ENCODE results near the gene LAMA1.

Gene LAMA1

GRCh38 chr18:6949800-6950586 lies 167.6 kb downstream of the LAMA1 start:
- H3K4me3 ChIP-seq (replicated peaks; ENCODE audit: low read depth, low read length) = no peak overlapping the region
- TF ChIP-seq, protein P1, sequence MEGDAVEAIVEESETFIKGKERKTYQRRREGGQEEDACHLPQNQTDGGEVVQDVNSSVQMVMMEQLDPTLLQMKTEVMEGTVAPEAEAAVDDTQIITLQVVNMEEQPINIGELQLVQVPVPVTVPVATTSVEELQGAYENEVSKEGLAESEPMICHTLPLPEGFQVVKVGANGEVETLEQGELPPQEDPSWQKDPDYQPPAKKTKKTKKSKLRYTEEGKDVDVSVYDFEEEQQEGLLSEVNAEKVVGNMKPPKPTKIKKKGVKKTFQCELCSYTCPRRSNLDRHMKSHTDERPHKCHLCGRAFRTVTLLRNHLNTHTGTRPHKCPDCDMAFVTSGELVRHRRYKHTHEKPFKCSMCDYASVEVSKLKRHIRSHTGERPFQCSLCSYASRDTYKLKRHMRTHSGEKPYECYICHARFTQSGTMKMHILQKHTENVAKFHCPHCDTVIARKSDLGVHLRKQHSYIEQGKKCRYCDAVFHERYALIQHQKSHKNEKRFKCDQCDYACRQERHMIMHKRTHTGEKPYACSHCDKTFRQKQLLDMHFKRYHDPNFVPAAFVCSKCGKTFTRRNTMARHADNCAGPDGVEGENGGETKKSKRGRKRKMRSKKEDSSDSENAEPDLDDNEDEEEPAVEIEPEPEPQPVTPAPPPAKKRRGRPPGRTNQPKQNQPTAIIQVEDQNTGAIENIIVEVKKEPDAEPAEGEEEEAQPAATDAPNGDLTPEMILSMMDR (IDR thresholded peaks at IDR 0.05; ENCODE audit: low read depth, low read length, missing control alignments) = no peak
- DNase-seq (ENCODE audit: extremely low read depth, low read depth) = no peak

GRCh38 chr18:6948281-6949055 lies 169.1 kb downstream of the LAMA1 start:
- DNase-seq (ENCODE audit: extremely low read depth, low read depth) = no peak
- no peak overlapping the region for H3K4me3 ChIP-seq (replicated peaks; ENCODE audit: low read depth, low read length)
- TF ChIP-seq, protein P1 (IDR thresholded peaks at IDR 0.05; ENCODE audit: low read depth, low read length, missing control alignments) = no peak

DNA sequence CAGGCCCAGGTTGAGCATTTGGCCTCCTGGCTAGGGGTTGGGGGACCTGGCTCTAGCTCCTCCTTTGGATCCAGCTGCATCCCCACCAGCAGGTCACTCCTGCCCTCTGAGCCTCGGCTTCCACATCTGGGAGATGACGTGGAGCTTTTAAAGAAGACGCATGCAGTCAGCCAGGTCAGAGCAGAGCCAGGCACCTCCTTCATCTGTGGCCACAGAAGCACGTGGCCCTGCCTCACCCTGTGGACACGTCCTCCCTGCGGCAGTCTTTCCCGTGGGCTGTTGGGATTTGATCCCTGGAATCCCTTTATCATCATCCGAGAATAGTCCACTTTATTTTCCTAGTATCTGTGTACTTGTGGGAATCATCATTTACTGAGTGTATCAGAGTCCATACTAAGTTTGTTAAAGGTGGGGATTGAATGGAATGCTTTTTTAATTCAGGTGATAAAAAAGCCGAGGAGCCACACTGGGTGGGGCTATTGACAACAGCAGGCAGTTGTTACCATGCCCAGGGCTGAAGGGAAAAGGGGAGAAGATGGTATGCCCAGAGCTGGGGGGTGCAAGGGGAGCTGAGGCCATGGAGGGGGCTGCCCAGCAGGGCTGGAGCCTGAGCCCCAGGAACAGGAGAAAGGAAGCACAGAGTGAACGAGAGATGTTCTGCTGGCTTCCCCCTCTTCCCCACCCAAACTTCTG lies 170.1 kb downstream of the LAMA1 start:
- no peak for DNase-seq (ENCODE audit: extremely low read depth, low read depth)
- TF ChIP-seq, protein P1 (IDR thresholded peaks at IDR 0.05; ENCODE audit: low read depth, low read length, missing control alignments) = no peak
- H3K4me3 ChIP-seq (replicated peaks; ENCODE audit: low read depth, low read length) = no peak overlapping the region

DNA sequence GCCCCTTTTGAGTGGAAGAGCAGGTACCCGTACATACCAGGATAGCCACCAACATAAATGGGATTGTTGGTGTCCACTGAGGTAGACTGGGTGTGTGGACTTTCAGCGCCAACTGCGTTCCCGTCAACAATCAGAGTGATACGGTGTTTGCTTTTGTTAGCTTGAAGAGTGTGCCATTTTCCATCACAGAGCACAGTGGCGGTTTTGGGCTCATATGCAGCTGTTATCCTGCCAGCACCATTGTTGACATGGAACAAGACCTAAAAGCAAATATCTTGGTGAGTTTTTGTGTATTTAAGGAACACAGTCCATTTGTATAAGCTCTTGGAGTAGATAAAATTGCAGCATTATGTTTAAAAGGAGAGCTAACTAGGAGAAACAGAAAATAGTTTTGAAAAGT lies 174.5 kb downstream of the LAMA1 start:
- TF ChIP-seq, protein P1 (IDR thresholded peaks at IDR 0.05; ENCODE audit: low read depth, low read length, missing control alignments) = no peak
- H3K4me3 ChIP-seq (replicated peaks; ENCODE audit: low read depth, low read length) = no peak overlapping the region
- no peak for DNase-seq (ENCODE audit: extremely low read depth, low read depth)

- no peak overlapping the region for H3K4me3 ChIP-seq (replicated peaks; ENCODE audit: low read depth, low read length)
- DNase-seq (ENCODE audit: extremely low read depth, low read depth) = no peak
- TF ChIP-seq, protein P1 (IDR thresholded peaks at IDR 0.05; ENCODE audit: low read depth, low read length, missing control alignments) = no peak
These were observed 174.9 kb downstream of the LAMA1 start for GRCh38 chr18:6942742-6943141.

- TF ChIP-seq, protein P1 (IDR thresholded peaks at IDR 0.05; ENCODE audit: low read depth, low read length, missing control alignments) = no peak
- H3K4me3 ChIP-seq (replicated peaks; ENCODE audit: low read depth, low read length) = no peak overlapping the region
- no peak for DNase-seq (ENCODE audit: extremely low read depth, low read depth)
These were observed 175.6 kb downstream of the LAMA1 start for GRCh38 chr18:6941996-6942395.
